ENCODE data around the gene CDR2.

- TF ChIP-seq ELF4 (IDR thresholded peaks at IDR 0.05), result no peak
- TF ChIP-seq PKNOX1 (IDR thresholded peaks at IDR 0.05), result no peak
- TF ChIP-seq FOXA1 (IDR thresholded peaks at IDR 0.05), result no peak
- no peak for TF ChIP-seq CTBP1 (IDR thresholded peaks at IDR 0.05; ENCODE audit: borderline replicate concordance)
- TF ChIP-seq SUZ12 (IDR thresholded peaks at IDR 0.05), result no peak
- TF ChIP-seq SP1 (IDR thresholded peaks at IDR 0.05), result no peak
- no peak for TF ChIP-seq HDGF (IDR thresholded peaks at IDR 0.05; ENCODE audit: borderline replicate concordance)
- TF ChIP-seq FOXK2 (IDR thresholded peaks at IDR 0.05), result no peak
- no peak for TF ChIP-seq TARDBP (IDR thresholded peaks at IDR 0.05)
- TF ChIP-seq FOXM1 (IDR thresholded peaks at IDR 0.05; ENCODE audit: borderline replicate concordance), result no peak
These were observed 57.4 kb downstream of the CDR2 start for GRCh38 chr16:22317001-22317530.
